ENCODE measurements around the gene THY1. TPM values are rescaled to one million over a fixed set of nuclear protein-coding genes. Genes with fewer than 3 reads are reported as not detected.

THY1 gene
- total and polyA plus RNA-seq, 9 of the 15 experiments (the other 6 are each of a cell fraction or from before 2014, with no cell fraction given), result 0.07 to 0.40 (median 0.16) TPM; not detected in 5

- no peak for TF ChIP-seq SRSF1 (IDR thresholded peaks at IDR 0.05; ENCODE audit: low read depth, low read length)
- TF ChIP-seq ARID1B (IDR thresholded peaks at IDR 0.05), result peak; percentile 46; the same call in 1 of the 2 replicates
- peak in 1 of 2 experiments; percentile 46; a peak in 1 of 4 replicates for TF ChIP-seq TEAD1 (CRISPR knock-in tag; IDR thresholded peaks at IDR 0.05)
- TF ChIP-seq JUND (IDR thresholded peaks at IDR 0.05; ENCODE audit: borderline replicate concordance, low read depth, low read length), result 0 out of 2 replicates have a peak, but pooled peaks have one; percentile 43
- TF ChIP-seq JUND (tag; IDR thresholded peaks at IDR 0.05; ENCODE audit: borderline replicate concordance, low read depth, low read length), result no peak; the same call in 1 of the 3 replicates
- TF ChIP-seq SMARCC2 (IDR thresholded peaks at IDR 0.05; ENCODE audit: low read depth), result no peak
- TF ChIP-seq, protein P1, sequence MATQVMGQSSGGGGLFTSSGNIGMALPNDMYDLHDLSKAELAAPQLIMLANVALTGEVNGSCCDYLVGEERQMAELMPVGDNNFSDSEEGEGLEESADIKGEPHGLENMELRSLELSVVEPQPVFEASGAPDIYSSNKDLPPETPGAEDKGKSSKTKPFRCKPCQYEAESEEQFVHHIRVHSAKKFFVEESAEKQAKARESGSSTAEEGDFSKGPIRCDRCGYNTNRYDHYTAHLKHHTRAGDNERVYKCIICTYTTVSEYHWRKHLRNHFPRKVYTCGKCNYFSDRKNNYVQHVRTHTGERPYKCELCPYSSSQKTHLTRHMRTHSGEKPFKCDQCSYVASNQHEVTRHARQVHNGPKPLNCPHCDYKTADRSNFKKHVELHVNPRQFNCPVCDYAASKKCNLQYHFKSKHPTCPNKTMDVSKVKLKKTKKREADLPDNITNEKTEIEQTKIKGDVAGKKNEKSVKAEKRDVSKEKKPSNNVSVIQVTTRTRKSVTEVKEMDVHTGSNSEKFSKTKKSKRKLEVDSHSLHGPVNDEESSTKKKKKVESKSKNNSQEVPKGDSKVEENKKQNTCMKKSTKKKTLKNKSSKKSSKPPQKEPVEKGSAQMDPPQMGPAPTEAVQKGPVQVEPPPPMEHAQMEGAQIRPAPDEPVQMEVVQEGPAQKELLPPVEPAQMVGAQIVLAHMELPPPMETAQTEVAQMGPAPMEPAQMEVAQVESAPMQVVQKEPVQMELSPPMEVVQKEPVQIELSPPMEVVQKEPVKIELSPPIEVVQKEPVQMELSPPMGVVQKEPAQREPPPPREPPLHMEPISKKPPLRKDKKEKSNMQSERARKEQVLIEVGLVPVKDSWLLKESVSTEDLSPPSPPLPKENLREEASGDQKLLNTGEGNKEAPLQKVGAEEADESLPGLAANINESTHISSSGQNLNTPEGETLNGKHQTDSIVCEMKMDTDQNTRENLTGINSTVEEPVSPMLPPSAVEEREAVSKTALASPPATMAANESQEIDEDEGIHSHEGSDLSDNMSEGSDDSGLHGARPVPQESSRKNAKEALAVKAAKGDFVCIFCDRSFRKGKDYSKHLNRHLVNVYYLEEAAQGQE (IDR thresholded peaks at IDR 0.05; ENCODE audit: borderline replicate concordance), result peak; percentile 11; the same call in 1 of the 2 replicates
- TF ChIP-seq, protein P1 (CRISPR knock-in tag; IDR thresholded peaks at IDR 0.05; ENCODE audit: low read depth), result 0 out of 2 replicates have a peak, but pooled peaks have one; percentile 33
- 0 out of 4 replicates have a peak, but pooled peaks of 1 of the 2 experiments have one; percentile 34 for TF ChIP-seq MAZ (CRISPR knock-in tag; conservative IDR thresholded peaks at IDR 0.05 in 1 of 2, IDR thresholded peaks at IDR 0.05 in 1 of 2)
- peak; percentile 84 for TF ChIP-seq CREB1 (IDR thresholded peaks at IDR 0.05)
- TF ChIP-seq CREB1 (CRISPR knock-in tag; IDR thresholded peaks at IDR 0.05), result peak; percentile 61; the same call in 1 of the 2 replicates
- TF ChIP-seq FOXK2 (conservative IDR thresholded peaks at IDR 0.05 in 1 of 2, IDR thresholded peaks at IDR 0.05 in 1 of 2; ENCODE audit: low read depth in 2 of 2), result peak; percentile 52 to 72; a peak in 3 of 4 replicates
- TF ChIP-seq ZEB2 (IDR thresholded peaks at IDR 0.05), result peak; percentile 56; the same call in 1 of the 2 replicates
- peak in 1 of 2 experiments; percentile 46; a peak in 1 of 4 replicates for TF ChIP-seq KDM1A (IDR thresholded peaks at IDR 0.05)
- TF ChIP-seq, protein P2, sequence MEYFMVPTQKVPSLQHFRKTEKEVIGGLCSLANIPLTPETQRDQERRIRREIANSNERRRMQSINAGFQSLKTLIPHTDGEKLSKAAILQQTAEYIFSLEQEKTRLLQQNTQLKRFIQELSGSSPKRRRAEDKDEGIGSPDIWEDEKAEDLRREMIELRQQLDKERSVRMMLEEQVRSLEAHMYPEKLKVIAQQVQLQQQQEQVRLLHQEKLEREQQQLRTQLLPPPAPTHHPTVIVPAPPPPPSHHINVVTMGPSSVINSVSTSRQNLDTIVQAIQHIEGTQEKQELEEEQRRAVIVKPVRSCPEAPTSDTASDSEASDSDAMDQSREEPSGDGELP (CRISPR knock-in tag; IDR thresholded peaks at IDR 0.05; ENCODE audit: borderline replicate concordance), result peak; percentile 55; the same call in 1 of the 2 replicates
- TF ChIP-seq HNRNPL (IDR thresholded peaks at IDR 0.05; ENCODE audit: low read depth, low read length), result no peak
- peak; percentile 39; the same call in 1 of the 2 replicates for TF ChIP-seq SP1 (CRISPR knock-in tag; IDR thresholded peaks at IDR 0.05)
- peak in 1 of 2 experiments; percentile 65; a peak in 2 of 4 replicates for TF ChIP-seq RCOR1 (IDR thresholded peaks at IDR 0.05; ENCODE audit: borderline replicate concordance in 1 of 2, low read depth in 2 of 2, low read length in 2 of 2)
- TF ChIP-seq RFX5 (IDR thresholded peaks at IDR 0.05; ENCODE audit: low read depth, low read length), result no peak
- TF ChIP-seq SOX6 (IDR thresholded peaks at IDR 0.05), result peak; percentile 81
These were observed 48.2 kb downstream of the THY1 start (continued) for GRCh38 chr11:119374632-119375336.
